ENCODE results near the gene DAP3. TPM values are rescaled to one million over a fixed set of nuclear protein-coding genes. Genes with fewer than 3 reads are reported as not detected.
"Not testable (repeated sequence)": the region's sequence is repeated elsewhere in the genome, so short reads cannot be mapped to it uniquely, and the experiment has no call there.

Gene DAP3
- total RNA-seq, 1 donor from 2014 or later = 39.1 TPM

DNA sequence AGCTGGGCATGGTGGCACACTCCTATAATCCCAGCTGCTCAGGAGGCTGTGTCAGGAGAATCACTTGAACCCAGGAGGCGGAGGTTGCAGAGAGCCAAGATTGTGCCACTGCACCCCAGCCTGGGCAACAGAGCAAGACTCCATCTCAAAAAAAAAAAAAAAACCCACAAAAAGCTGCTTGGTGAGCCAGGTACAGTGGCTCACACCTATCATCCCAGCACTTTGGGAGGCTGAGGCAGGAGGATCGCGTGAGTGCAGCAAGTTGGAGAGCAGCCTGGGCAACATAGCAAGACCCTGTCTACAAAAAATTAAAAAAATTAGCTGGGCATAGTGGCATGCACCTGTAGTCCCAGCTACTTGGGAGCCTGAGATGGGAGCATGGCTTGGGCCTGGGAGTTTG lies 26.2 kb downstream of the DAP3 start:
- DNase-seq (ENCODE audit: low spot score in 2 of 2); FAIRE-seq: not testable (repeated sequence)

DNA sequence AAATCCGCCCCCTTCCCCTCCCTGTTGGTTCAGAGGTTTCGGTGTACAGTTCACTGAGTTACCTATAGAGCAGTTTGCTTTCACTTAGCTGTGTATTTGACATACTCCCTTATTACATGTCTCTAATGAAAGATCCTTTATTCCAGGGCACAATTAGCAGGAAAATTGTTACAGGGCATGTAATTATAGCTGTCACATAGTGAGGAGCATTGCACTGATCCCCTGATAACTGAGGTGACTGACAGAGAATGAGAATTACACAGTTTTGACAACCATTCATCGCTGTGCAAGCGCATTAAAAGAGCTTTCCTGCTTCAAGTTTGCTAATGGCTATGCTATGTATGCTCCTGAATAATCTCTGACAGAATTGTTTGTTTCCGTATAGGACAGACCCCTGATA lies 26.9 kb downstream of the DAP3 start:
- FAIRE-seq = no peak
- DNase-seq (ENCODE audit: low spot score in 2 of 2) = no peak

GRCh38 chr1:155717041-155717440 lies 28.1 kb downstream of the DAP3 start:
- DNase-seq (ENCODE audit: low spot score in 2 of 2) (no peak), FAIRE-seq (no peak)

DNA sequence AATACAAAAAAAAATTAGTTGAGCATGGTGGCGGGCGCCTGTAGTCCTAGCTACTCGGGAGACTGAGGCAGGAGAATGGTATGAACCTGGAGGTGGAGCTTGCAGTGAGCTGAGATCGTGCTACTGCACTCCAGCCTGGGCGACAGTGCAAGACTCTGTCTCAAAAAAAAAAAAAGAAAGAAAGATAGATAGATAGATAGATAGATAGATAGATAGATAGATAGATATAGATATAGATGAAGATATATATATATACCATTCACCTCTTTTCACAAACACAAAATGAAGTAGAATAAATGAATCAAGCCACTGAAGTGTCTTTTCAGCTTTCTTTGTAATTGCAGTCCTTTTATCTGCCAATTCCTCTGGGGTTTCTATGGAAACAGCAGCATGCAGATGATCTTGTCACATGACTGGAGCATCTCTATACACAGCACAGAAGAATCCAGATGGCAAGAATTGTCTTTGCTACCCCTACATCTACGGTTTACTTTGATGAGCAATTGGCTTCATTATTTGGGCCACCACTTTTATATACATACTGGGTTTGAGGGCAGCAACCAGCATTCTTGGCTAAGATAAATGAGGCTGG lies 29.7 kb downstream of the DAP3 start:
- DNase-seq (ENCODE audit: low spot score in 2 of 2) = peak in 1 of 2 donors; percentile 12
- not testable (repeated sequence) for FAIRE-seq

DNA sequence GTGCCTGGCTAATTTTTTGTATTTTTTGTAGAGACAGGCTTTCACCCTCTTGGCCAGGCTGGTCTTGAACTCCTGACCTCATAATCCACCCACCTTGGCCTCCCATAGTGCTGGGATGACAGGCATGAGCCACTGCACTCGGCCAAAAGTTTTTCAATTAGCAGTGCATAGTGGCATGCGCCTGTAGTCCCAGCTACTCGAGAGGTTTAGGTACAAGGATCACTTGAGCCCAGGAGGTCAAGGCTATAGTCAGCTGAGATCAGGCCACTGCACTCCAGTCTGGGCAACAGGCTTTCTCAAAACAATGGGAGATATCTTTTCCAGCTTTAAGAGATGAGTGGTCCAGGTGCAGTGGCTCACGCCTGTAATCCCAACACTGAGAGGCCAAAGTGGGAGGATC lies 30.8 kb downstream of the DAP3 start:
- FAIRE-seq = no peak
- DNase-seq (ENCODE audit: low spot score in 2 of 2) = no peak

GRCh38 chr1:155725142-155725541 lies 36.3 kb downstream of the DAP3 start:
- FAIRE-seq (no peak), DNase-seq (ENCODE audit: low spot score in 2 of 2) (no peak)

GRCh38 chr1:155729031-155729898 lies 40.4 kb downstream of the DAP3 start:
- no peak for FAIRE-seq
- peak; percentile 14 to 32 for DNase-seq (ENCODE audit: low spot score in 2 of 2)

- FAIRE-seq (no peak), DNase-seq (ENCODE audit: low spot score in 2 of 2) (no peak)
These were observed 52.1 kb downstream of the DAP3 start for GRCh38 chr1:155740995-155741394.

- DNase-seq (ENCODE audit: low spot score in 2 of 2) = no peak
- FAIRE-seq = no peak
These were observed 53.0 kb downstream of the DAP3 start for GRCh38 chr1:155741908-155742307.

DNA sequence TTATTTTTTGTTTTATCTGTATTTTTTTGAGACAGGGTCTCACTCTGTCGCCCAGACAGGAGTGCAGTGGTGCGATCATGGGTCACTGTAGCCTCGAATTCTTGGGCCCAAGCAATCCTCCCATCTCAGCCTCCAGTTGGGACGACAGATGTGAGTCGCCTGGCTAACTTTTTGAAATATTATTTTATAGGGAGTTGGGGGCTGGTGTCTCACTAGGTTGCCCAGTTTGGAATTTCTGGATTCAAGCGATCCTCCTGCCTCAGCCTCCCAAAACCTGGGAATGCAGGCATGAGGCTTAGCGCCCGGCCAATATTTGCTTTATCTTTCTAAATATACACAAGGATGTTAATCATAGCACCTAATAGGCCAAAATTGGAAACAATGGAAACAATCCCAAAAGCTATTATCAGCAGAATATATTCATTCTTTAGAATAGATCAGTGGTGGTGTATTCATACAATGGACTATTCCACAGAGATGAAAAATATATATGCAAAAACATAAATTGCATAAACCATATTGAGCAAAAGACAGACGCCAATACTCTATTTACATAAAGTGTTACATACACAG lies 55.9 kb downstream of the DAP3 start:
- no peak for FAIRE-seq
- DNase-seq (ENCODE audit: low spot score in 2 of 2) = no peak

DNA sequence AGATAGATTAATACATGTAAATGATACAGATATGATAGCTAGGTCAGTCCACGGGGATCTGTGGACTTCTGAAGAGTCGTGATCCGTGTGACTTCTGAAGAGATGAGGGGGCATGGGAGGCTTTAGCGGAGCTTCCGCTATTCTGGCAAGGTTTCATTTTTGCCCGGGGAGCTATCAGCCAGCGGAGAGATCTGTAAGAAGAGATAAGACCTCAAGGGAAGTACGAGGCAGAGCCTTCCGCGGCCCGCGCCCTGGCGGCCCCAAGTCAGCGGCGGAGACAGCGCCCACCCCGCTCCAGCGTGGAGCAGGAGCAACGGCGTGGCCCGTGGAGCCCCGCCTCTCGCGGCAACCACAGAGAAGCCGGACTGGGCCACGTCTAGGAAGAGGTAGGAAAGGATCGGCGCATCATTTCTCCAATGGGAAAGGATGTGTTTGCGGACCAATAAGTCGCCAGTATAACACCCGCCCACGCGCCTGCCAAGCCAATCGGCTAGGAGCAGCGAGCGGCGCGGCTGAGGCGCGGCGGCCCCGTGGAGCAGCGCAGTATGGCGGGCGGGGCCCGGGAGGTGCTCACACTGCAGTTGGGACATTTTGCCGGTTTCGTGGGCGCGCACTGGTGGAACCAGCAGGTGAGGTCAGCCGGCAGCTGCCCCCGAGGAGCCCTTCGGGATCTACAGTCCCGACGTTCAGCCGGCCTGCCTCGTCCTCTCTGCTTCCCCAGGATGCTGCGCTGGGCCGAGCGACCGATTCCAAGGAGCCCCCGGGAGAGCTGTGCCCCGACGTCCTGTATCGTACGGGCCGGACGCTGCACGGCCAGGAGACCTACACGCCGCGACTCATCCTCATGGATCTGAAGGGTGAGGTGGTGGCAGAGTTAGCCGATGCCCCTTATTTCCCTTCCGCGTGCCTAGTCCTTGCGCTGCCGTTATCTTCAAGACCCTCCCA lies 56.7 kb downstream of the DAP3 start:
- peak; percentile 80 to 81 for DNase-seq (ENCODE audit: low spot score in 2 of 2)
- not testable (repeated sequence) for FAIRE-seq

DNA sequence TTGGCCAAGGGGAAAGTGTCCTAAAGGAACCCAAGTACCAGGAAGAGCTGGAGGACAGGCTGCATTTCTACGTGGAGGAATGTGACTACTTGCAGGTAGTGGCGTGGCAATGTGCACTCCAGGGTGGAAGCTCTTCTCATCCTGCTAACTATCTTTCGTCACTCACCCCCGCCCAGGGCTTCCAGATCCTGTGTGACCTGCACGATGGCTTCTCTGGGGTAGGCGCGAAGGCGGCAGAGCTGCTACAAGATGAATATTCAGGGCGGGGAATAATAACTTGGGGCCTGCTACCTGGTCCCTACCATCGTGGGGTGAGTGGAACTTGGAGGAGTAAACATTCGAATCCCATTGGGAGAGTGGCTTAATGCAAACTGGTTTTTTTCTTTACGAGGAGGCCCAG lies 58.7 kb downstream of the DAP3 start:
- FAIRE-seq; DNase-seq (ENCODE audit: low spot score in 2 of 2): not testable (repeated sequence)

DNA sequence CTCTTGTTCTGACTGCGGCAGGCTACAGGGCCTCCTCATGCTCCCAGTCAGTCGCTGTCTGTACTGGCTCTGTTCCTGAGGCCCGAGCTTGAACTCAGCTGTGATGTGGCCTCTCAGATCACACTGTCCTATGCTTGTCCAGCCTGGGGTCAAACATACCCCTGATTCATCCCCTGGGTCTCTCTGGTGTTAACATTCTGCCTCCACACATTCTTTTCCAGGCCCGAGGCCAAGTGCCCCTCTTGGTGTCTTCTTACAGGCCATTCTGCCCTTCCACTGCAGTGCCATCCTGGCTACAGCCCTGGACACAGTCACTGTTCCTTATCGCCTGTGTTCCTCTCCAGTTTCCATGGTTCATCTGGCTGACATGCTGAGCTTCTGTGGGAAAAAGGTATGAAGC lies 59.2 kb downstream of the DAP3 start:
- not testable (repeated sequence) for FAIRE-seq; DNase-seq (ENCODE audit: low spot score in 2 of 2)

GRCh38 chr1:155759017-155759416 lies 70.1 kb downstream of the DAP3 start:
- not testable (repeated sequence) for FAIRE-seq; DNase-seq (ENCODE audit: low spot score in 2 of 2)

- DNase-seq (ENCODE audit: low spot score in 2 of 2) (no peak), FAIRE-seq (no peak)
These were observed 71.2 kb downstream of the DAP3 start for GRCh38 chr1:155759966-155760630.

DNA sequence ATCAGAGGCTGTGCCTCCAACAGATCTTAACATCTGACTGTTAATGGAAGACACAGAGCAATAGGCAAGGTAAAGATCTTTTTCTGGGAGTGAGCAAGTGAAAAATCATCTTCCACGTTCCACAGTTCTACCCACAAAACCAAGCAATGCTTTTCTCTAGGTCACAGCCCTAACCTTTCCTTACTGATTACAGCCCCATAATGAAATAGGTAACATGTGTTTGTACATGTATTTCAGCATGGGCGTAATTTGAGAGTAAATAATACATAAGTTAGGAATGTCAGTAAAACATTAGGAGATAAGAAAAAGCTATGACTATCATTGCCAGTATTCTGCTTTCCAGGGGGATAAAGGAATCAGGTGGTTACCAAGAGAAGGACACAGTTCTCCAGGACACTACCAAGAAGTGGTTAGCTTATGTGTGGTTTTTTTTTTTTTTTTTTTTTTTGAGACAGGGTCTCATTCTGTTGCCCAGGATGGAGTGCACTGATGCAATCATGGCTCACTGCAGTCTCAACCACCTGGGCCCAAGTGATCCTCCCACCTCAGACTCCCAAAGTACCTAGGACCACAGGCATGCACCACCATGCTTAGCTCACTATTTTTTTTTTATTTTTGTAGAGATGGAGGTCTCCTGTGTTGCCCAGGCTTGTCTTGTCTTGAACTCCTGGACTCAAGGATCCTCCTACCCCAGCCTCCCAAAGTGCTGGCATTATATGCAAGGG lies 72.0 kb downstream of the DAP3 start:
- FAIRE-seq = no peak
- DNase-seq (ENCODE audit: low spot score in 2 of 2) = no peak

DNA sequence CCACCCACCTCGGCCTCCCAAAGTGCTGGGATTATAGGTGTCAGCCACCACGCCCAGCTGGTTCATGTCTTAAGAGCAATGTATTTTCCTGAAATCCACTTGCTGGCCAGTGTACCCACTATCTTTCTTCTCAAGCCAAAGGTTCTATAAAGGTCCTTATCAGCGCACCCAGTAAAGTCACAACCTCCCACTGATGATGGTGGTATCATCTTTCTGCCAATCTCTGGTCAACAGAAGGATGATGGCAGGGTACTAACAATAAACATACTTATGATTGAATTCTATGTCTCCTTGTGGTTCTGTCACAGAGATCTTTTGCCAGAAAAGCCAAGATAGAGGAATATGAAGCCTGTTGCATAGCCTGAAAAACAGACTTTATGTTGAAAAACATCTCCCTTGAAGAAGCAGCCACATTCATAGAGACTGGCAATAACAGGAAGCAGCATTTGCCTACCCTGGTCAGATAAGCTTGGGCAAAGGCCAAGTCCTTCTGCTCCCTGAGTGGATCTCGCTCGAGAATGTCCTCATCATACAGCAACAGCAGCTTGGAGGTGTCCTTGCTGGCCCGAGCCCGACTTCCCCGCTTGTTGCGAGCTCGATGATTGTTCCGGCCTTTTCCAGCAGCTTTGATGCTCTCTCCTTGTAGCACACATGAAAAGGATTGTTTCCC lies 73.0 kb downstream of the DAP3 start:
- no peak for FAIRE-seq
- DNase-seq (ENCODE audit: low spot score in 2 of 2) = no peak

GRCh38 chr1:155763090-155763815 lies 74.4 kb downstream of the DAP3 start:
- not testable (repeated sequence) for FAIRE-seq; DNase-seq (ENCODE audit: low spot score in 2 of 2)

Data from frontal cortex (tissue), 4 donors.